Ishikawa (cell line): ENCODE measurements around the gene SRSF3.

Source experiments
- EP300 ChIP-seq: IDR thresholded peaks from 2 replicates; pipeline ENCODE4 v1.6.1; 2012; ENCODE audit warnings: borderline replicate concordance
- REST ChIP-seq: IDR thresholded peaks from 2 replicates; pipeline ENCODE4 v1.6.1; 2012; ENCODE audit warnings: low read depth, mild to moderate bottlenecking
- TAF1 ChIP-seq: IDR thresholded peaks from 2 replicates; pipeline ENCODE4 v1.6.1; 2012; ENCODE audit warnings: low read depth, mild to moderate bottlenecking
- YY1 ChIP-seq: IDR thresholded peaks from 2 replicates; pipeline ENCODE4 v1.6.1; 2012; ENCODE audit warnings: low read depth
- ZBTB7A ChIP-seq: IDR thresholded peaks from 2 replicates; pipeline ENCODE4 v1.6.1; 2012; ENCODE audit warnings: low read depth
- TF ChIP-seq, protein P1 (sequence below): IDR thresholded peaks from 2 replicates; pipeline ENCODE4 v1.6.1; 2012

DNA sequence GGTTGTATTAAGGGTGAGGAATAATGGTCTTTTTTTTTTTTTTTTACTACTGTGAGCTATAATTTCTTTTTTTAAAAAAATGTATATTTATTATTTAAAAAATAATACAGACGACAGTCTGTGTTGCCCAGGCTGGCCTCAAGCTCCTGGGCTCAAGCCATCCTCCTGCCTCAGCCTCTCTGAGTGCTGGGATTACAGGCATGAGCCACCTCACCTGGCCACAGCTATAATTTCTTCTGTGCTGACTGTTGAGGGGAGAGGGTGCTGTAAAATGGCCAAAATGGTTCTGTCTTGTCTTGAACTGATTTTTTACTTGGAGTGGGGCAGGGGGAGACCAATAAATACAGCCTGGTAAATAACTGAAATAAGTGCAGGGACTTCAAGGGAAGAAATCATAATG is 3.6 kb downstream of the SRSF3 start:
- TF ChIP-seq ZBTB7A (no peak), TAF1 (no peak), REST (no peak), EP300 (no peak), YY1 (no peak)
- TF ChIP-seq, protein P1, sequence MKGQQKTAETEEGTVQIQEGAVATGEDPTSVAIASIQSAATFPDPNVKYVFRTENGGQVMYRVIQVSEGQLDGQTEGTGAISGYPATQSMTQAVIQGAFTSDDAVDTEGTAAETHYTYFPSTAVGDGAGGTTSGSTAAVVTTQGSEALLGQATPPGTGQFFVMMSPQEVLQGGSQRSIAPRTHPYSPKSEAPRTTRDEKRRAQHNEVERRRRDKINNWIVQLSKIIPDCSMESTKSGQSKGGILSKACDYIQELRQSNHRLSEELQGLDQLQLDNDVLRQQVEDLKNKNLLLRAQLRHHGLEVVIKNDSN = no peak
